ENCODE results near the gene FH.

Gene FH

GRCh38 chr1:241485145-241485544, 34.4 kb downstream of the FH start:
- no peak overlapping the region for H3K27ac ChIP-seq
- no peak for DNase-seq (ENCODE audit: low spot score)
- TF ChIP-seq, protein P1, sequence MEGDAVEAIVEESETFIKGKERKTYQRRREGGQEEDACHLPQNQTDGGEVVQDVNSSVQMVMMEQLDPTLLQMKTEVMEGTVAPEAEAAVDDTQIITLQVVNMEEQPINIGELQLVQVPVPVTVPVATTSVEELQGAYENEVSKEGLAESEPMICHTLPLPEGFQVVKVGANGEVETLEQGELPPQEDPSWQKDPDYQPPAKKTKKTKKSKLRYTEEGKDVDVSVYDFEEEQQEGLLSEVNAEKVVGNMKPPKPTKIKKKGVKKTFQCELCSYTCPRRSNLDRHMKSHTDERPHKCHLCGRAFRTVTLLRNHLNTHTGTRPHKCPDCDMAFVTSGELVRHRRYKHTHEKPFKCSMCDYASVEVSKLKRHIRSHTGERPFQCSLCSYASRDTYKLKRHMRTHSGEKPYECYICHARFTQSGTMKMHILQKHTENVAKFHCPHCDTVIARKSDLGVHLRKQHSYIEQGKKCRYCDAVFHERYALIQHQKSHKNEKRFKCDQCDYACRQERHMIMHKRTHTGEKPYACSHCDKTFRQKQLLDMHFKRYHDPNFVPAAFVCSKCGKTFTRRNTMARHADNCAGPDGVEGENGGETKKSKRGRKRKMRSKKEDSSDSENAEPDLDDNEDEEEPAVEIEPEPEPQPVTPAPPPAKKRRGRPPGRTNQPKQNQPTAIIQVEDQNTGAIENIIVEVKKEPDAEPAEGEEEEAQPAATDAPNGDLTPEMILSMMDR (conservative IDR thresholded peaks at IDR 0.05; ENCODE audit: low read depth): no peak
- CTCF ChIA-PET: interaction anchor here (1.3 to 1.6 kb wide), 2 partner anchors 11 to 597 kb away, joined by 3 to 4 read pairs; no protein-coding TSS in a partner anchor
- POLR2A ChIA-PET (ENCODE audit: low non-redundant PET): no interaction called here

DNA sequence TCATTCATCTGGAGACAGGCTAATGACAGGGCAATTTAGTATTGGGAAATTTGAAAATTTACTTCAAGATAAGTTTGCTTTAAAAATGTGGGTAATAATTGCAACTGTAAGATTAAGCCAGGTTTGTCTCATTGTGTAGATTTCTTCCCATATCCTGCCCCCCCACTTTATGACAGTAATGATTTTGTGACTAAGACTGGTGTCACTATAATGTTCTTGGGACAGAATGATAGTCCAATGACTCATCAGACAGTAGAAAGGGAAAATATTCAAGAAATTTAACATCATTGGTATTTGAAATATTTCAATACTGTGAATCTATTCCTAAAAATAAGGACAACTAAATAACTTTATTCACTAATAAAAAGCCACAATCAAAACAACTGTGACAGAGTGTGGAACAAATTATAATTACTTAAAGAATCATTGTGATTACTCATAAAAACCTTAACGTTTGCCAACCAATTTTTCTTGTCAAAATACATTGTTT, 36.7 kb downstream of the FH start:
- TF ChIP-seq, protein P1 (conservative IDR thresholded peaks at IDR 0.05; ENCODE audit: low read depth): no peak
- ChIA-PET POLR2A (ENCODE audit: low non-redundant PET) (no interaction called here), CTCF (no interaction called here)
- DNase-seq (ENCODE audit: low spot score): peak; percentile 65
- no peak overlapping the region for H3K27ac ChIP-seq

- no peak overlapping the region for H3K27ac ChIP-seq
- ChIA-PET CTCF (interaction anchor here (0.6 kb wide), 1 partner anchor 981 kb away, joined by 3 read pairs; no protein-coding TSS in a partner anchor), POLR2A (ENCODE audit: low non-redundant PET) (no interaction called here)
- no peak for DNase-seq (ENCODE audit: low spot score)
- TF ChIP-seq, protein P1 (conservative IDR thresholded peaks at IDR 0.05; ENCODE audit: low read depth): no peak
Observed at GRCh38 chr1:241479294-241479693, 40.3 kb downstream of the FH start.

DNA sequence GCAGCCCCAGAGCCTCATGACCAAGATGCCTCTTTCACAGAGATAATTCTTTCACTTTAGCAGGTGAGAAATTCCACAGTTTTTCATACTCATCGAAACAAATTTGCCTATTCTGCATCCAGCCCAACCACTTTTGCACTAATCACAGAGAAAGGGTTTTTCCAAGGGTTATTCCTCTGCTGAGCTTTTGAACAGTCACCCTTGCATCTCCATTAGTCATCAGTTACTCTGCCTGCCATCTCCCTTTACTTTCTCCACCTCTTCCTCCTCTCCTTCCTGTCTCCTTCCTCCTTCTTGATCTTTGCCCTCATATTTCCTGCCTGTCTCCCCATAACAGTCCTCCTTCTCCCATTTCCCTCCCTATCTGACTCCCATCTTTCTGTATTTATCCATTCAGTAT, 43.9 kb downstream of the FH start:
- ChIA-PET CTCF (no interaction called here), POLR2A (ENCODE audit: low non-redundant PET) (no interaction called here)
- DNase-seq (ENCODE audit: low spot score): peak; percentile 10
- TF ChIP-seq, protein P1 (conservative IDR thresholded peaks at IDR 0.05; ENCODE audit: low read depth): no peak
- no peak overlapping the region for H3K27ac ChIP-seq

DNA sequence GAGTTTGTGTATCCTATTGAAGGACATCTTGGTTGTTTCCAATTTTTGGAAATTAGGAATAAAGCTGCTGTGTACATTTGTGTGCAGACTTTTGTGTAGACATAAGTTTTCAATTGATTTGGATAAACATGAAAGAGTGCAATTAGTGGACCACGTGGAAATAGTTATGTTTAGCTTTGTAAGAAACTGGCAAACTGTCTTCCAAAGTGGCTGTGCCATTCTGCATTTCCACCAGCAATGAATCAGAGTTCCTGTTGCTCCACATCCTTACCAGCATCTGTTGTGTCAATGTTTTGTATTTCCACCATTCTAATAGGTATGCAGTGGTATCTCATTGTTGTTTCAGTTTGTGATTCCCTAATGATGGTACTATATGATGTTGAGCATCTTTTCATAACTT, 46.5 kb downstream of the FH start:
- DNase-seq (ENCODE audit: low spot score): no peak
- ChIA-PET POLR2A (ENCODE audit: low non-redundant PET) (no interaction called here), CTCF (no interaction called here)
- TF ChIP-seq, protein P1 (conservative IDR thresholded peaks at IDR 0.05; ENCODE audit: low read depth): no peak
- no peak overlapping the region for H3K27ac ChIP-seq

DNA sequence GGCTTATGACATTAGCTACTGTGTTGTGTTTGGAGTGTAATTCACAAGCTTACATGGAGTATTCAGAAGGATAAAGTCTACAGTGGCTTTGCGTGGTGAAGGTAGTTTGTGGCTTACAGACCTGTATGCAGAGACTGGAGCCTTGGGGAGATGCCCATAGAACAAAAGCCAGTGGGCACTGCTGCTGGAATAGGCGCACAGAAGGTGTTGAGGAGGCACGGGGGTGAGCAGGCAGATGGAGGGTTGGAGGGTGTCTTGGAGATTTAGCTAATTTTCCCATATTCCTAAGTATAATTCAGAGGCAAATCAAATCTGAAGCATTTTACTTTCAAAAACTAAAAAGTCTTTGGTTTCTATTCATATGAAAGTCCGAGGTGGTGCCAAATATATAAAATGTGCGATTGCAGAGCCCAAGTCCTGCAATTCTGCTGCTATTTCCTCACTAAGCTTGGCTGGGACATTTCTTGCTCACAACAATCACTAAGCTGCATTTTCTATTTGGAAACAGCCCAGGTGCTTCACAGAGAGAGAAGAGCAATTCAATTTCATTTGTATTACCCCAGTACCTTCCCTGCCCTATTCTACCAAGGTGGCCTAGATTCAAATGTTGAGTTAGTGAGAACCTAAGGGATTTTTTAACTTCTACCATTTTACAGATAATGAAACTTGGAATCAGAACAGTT, 48.5 kb downstream of the FH start:
- DNase-seq (ENCODE audit: low spot score): no peak
- TF ChIP-seq, protein P1 (conservative IDR thresholded peaks at IDR 0.05; ENCODE audit: low read depth): no peak
- ChIA-PET CTCF (interaction anchor here (0.6 to 0.7 kb wide), 3 partner anchors 8 to 514 kb away, joined by 3 to 5 read pairs (median 4); no protein-coding TSS in a partner anchor), POLR2A (ENCODE audit: low non-redundant PET) (interaction anchor here (0.6 kb wide), 1 partner anchor 128 kb away, joined by 8 read pairs; no protein-coding TSS in a partner anchor)
- H3K27ac ChIP-seq: no peak overlapping the region
